HG03159 (cell line): Measurements from ENCODE around the gene SUPT4H1.
A peak's percentile ranks its signal among the peaks of the same experiment; 100 is the strongest.
"Not testable (repeated sequence)": the region's sequence is repeated elsewhere in the genome, so short reads cannot be mapped to it uniquely, and the experiment has no call there.

Experiments
- ATAC-seq: cut with Tn5 transposase; IDR thresholded peaks from one replicate; pipeline ENCODE4 v1.9.1; 2021; ENCODE audit warnings: mild to moderate bottlenecking, moderate library complexity; ENCODE audit not compliant: unreplicated experiment

The SUPT4H1 gene

DNA sequence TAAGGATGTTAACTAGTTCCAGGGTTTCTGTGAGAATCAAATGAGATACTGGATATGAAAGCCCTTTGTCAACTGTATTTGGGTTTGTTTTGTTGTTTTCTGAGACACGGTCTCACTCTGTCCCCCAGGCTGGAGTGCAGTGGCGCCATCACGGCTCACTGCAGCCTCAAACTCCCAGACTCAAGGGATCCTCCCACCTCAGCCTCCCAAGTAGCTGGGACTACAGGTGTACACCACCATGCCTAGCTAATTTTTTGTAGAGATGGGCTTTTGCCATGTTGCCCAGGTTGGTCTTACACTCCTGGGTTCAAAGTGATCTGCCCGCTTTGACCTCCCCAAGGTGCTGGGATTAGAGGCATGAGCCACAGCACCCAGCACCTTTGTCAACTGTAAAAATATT, 8.9 kb downstream of the SUPT4H1 start:
- ATAC-seq, result no peak

DNA sequence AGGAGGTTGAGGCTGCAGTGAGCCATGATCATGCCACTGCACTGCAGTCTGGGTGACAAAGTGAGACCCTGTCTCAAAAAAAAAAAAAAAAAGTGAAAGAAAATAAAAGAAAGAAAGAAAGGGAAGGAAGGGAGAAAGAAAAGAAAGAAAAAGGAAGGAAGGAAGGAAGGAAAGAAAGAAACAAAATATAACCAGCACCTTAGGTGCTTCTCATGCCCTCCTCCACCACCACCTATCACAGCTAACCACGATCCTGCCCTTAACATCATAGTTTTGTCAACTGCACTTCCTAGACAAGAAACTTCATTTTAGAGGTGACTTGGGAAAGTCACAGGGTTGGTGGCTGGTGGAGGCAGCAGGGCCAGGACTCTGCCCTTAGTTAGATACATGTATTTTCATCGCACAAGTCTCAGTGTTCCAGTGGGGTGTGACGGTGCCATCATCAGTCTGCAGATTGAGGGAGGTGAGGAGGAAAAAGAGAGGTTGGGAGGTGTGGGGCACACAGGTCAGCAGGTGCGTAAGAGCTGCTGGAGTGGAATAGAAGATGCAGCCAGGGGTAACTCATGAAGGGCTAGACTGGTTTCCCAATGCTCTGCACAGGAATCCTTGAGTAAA, 10.0 kb downstream of the SUPT4H1 start:
- no peak for ATAC-seq

DNA sequence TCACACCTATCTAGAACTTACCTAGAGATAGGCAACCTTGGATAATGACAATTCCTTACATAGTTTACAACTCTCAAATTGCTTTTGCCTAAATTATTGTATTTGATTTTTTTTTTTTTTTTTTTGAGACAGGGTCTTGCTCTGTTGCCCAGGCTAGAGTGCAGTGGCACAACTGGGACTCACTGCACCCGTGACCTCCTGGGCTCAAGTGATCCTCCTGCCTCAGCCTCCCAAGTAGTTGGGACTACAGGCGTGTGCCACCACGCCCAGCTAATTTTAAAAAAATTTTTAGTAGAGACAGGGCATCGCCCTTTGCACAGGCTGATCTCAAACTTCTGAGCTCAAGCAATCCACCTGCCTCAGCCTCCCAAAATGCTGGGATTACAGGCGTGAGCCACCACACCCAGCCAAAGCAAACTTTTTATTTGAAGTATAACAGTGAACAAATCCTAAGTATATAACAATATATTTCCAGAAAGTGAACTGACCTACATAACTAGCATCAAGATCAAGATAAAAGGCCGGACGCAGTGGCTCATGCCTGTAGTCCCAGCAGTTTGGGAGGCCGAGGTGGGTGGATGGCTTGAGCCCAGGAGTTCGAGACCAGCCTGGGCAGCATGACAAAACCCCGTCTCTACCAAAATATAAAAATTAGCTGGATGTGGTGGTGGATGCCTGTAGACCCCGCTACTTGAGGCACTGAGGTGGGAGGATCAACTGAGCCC, 10.7 kb downstream of the SUPT4H1 start:
- not testable (repeated sequence) for ATAC-seq

DNA sequence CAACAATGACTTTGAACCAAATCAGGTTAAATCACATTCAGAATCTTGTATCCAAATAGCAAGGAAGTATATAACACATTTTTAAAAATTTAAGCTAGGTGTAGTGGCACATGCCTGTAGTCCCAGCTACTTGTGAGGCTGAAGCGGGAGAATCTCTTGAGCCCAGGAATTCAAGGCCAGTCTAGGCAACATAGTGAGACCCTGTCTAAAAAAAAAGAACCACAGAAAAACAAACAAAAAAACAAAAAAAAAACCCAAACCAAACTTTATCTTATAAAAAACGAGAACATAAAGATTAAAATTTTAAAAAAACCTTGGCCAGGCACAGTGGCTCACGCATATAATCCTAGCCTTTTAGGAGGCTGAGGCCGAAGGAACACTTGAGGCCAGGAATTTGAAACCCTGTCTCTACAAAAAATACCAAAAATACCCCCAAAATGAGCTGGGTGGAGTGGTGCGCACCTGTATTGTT, 11.6 kb downstream of the SUPT4H1 start:
- no peak for ATAC-seq

DNA sequence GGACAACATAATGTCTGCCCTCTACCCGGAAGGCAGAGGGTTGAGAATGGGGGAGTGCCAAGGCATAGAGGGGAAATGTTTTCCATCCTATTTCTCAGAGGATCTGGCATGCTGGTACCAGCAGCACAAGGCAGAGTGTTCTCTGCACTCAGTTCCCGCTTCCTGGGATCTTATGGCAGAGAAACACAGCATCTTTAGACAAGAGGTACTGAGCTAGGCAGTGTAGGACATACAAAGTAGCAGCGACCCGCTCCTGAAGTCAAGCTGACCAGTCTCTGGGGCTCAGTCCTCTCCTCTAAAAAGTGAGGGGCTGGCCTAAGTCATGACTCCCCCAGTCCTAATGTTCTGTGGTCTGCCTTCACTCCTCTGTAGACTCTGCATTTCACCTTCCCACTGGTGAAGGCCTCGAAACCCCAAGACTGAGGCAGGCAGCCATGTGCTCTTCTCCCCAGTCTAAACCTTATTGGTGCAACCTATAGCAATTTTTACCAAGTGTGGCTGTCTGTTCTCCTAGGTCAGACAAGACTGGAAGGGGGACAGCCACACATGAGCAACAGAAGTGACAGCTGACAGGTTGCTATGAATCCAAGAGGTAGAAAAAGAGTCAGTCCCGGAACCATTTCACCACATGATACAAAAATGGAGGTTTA, 12.1 kb downstream of the SUPT4H1 start:
- no peak for ATAC-seq

DNA sequence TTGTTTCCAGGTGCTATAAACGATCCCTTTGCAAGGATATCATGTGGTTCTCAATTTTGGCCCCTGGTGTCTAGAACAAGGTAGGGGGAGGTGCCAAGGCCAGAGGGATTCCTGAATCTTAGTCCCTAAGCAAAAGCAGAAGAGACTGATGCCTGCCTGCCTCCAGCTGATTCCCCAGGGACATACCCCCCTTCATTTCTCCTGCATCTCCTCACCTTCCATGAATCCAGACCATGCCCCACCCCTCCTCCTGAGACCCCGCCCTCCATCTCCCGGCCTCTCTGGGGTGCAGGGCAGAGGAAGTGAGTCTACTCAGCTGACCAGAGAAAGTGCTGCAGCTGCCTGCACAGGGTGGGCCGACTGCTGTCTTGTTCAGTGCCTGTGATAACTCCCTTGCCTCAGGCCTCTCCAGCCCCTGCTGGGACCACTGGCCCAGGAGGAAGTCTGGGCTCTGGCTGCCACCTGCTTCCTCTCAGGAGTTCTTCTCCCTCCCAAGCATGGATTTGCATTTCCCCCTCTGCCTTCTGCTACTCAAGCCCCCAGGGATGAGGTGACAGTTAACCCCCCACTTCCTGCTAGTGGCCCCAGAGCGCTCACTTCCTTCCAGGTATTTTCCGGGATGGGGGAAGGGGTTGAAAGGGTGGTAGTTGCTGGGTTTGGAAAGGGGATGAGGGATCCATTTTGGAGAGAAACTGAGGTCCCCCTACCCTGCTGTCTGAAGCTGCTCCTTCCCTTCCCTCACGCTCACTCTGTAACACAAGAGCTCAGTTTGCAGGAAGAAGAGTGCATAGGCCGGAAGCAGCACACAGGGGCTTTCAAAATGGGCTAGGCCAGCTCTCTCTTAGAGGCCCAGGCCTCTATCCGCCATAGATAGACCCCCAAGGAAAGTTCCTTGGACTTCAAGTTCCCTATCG, 12.9 kb downstream of the SUPT4H1 start:
- ATAC-seq, result peak; percentile 27

DNA sequence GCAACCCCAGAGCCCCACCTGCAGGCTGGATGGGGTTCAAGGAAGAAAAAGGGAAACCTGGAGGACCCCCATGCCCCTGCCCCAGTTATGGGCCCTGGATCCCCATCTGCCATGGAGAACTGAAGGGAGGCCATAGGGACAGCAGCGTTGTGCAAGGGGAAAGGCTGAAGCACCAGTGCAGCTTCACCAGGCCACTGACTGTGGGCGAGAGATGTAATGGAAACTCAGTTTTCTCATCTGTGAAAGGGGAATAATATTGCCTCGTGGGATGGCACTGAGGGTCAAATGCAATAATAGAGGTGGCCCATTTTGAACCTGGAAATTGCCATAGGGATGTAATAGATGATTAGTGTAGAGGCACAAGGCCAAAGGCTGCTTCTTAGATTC, 13.6 kb downstream of the SUPT4H1 start:
- ATAC-seq, result no peak

DNA sequence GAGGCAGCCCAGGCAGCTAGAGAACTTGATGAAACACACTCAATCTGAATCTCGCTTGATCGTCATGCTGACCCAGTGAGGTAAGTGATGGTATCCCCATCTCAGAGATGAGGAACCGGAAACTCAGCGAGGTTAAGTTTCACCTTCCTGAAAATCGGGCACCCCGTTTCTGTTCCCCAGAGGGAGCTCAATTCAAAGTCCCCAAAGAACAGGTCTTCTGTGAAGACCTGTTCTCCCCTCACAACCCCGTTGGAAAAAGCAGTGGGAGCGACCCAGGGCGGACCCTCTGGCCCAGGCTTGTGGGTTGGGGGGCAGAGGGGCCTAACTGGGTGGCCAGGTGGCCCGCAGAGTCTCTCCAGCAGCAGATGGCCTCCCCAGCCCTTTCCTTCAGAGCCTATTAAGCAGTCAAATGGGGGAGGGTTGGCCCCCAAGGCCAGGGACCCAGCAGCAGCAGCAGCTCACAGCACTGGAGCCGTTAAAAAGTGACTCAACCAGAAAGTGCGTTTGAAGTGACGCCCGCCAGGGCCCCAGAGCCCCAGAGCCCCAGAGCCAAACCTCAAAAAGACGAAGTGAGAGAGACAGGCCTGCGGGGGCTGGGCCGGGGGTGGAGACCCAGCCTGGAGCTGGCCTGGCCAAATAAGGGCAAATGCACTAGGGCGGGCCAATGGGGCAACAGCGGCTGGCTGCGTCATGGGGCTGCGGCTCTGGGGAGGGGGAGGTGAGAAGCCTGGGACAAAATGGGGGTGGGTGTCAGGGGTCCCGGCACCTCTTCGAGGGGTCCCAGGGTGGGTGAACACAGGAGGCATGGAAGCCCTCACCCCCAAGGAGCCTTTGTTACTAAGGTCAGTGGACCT, 14.2 kb downstream of the SUPT4H1 start:
- peak; percentile 59 for ATAC-seq

DNA sequence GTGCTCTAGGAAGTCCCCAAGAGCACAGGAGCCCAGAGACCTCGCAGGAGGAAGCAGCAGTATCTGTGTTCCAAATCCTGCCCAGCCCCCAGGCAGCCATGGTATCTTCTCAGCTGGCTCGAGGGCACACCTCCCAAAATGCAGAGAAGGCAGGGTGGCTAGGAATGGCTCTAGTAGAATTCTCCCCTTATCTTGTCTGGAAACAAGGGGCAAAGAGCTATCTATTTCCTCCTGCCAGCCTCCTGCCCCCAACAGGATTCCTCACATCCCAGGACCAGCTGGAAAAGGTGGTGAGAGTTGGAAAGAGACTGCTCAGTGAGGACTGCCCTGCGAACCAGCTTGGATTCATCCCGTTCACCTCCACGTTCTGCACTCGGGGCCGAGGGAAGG, 14.8 kb downstream of the SUPT4H1 start:
- ATAC-seq, result no peak

DNA sequence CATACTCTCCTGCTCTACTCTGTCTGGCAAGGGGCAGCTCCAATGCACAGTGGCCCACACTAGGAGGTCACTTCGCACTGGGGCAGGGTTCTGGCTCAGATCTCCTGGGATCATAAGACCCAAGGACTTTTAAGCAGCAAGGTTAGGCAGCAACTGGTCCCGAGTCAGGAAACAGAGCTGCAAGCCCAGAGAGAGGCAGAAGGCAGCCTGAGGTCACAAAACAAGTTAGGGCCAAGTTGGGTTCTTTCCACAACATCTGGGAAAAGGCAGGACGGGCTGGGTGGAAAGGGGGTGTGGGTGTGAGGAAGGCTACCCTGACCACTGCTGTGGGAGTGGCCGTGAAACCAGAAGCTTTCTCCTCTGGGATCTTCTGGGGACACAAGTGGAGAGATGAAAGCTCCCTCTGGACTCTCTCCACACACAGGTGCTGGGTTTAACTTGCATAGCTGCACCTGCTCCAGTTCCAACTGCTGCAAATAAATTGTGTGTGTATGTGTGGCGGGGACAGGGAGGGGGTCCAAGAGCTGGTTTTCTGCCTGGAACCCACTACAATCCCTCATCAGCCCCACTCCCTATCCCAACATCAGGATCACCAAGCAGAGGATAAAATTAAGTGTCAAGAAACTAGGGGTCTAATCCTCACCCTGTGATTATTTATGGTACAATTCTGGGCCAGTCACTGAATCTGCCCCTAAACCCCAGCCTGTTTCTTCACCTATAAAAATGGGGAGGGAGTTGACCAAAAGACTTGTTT, 15.4 kb downstream of the SUPT4H1 start:
- ATAC-seq, result no peak

DNA sequence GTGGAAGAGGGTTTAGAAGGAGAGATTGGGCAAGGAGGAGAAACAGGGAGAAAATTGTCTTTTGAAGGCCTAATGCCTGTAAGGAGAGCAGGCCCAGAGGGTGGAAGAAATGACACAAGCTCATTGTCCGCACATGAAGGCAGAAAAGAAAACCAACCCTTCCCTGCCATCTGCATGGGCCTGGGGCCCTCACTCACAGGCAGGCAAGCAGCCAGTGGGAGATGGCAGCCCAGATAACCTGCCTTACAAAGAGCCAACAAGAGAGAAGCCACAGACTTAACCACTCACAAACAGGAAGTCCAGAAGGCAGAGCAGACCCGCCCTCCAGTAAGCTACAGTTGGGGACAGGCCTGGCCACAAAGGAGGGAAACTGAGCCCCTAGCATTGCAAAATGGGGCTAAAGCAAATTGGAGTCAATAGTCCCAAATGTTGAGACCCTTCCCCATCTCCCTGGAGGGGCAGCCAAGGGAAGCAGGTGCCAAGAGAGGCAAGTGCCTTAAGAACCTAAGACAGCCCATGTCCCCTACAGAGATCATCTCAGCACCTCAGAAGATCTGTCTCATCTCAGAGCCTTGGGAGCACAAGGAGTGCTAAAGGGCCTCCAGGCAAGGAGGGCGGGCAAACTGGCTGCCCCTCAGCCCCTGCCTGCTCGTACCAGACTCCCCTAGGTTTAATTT, 16.1 kb downstream of the SUPT4H1 start:
- ATAC-seq, result no peak

DNA sequence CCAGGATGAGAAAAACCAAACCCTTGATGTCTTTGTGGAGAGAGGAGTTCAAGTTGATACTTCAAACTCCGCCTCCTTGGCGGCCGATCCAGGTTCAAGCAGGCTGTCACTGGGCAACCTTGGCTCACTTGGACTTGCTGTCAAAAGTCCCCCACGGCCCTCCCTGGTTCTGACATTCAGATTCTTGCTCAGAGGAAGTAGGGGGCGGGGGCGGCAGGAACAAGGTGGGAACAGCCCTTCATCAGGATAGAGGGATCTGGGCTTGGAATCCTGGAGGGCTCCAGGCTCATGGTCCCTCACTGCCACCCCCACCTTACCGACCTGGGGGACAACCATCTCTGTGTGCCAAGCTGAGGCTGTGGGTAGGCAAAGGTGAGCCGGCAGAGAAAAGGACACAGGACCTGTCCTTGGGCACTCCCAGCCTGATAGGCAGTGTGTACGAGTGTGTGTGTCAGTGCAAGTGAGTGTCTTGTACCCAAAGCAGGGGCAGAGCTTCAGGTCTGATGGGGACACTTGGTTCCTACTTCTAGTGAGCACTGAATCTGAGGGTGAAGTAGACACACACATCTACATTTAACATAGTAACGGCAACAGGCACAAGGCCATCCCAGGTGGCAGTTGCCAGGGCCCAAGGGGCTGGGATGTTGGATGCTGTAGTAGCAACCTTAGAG, 16.8 kb downstream of the SUPT4H1 start:
- ATAC-seq, result no peak

DNA sequence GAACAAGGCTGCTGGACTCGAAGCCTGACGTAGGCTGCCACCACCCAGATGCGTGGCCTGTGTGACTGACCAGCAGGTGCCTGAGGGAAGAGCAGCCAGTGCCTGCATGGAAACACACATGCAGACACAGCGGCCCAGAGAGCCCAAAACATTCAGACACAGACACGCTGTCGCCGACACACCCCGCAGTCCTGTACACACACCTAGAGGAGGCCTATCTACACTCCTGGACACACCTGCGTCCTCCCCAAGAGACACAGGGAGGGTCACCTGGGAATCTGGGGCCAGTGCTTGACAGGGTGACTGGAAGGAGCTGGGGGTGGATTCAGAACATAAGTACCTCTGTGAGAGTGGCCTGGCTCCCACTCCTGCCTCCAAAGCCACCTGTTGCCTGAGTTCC, 17.3 kb downstream of the SUPT4H1 start:
- ATAC-seq, result no peak

DNA sequence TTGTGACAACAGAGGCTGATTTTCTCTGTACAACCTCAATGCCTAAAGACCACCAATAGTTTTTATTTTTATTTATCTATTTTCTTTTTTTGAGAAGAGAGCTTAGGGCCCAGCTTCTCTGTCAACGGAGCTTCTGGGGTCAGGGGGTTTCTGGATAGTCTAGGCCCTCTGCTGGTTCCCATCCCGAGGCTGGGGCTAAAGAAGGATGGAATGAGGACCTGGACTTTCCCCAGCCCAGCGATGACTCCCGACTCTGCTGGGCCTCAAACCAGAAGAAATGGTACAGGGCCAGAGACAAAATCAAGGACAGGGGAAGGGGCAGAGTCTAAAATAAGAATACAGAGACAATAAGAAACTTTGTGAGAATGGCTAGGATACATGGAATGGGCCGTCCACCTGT, 17.7 kb downstream of the SUPT4H1 start:
- no peak for ATAC-seq

DNA sequence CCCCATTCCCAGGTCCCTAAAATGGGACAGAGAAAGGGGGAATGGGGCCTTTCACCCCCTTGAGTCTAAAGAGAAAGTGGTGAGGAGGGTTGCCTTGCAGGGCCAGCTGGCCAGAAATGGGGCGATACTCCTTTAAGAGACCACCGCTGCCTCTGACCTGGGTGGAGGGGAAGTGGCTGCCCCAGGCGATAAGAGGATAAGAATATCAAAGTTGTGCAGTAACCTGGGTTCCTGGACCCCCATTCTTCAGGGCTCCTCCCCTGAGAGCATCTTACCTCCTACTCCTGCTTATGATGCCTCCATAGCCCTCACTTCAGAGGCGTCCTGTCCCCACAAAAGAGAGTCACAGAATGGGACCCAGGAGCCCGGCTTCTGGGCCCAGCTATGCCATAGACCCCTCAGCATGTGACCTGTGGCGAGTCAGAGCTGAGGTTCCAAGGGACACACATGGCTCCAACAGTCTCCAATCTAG, 18.2 kb downstream of the SUPT4H1 start:
- no peak for ATAC-seq

DNA sequence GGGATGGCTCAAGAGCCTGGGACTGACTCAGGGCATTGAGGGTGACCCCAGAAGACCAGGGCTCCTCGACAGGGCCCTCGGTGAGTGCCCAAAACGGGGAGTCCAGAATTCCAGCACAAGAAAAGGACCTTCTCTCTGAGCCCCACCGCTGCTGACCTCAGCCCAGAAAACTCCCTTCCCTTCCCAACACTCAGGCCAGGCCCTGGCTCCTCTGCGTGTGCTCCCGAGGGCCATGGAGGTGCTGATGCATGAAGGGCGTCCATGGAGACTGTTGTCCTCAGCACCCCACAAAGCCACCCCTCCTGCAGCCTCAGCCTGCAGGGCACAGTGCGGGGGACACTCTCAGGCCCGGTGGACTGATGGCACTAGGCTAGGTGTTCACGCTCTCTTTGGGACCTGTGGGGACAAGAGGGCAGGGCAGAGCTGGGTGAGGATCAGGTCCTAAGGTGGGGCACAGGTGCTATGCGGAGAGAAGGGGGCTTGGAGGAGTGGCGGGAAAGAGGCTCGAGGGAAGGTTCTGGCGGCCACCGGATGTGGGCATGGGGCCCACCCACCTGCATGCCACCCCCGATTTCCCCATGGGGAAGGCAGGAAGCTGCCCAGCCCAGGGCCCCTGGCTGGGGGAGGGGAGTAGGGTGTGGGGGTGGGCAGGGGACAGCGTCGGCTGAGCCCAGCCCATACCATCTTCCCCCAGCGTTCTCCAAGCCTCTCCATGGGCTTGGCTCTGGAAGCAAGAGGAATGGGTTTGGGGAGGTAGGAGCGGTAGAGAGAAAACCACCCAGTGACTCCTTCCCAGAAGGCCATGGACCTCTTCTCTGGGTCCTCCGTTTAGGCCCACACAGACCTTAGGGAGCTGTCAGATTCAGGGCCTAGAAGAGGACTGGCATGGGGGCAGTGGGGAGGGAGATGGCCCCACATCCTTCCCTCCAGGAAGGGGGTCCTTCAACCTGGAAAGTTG, 18.9 kb downstream of the SUPT4H1 start:
- ATAC-seq, result no peak
